Neural progenitor cell (in vitro differentiated cells): Measurements from ENCODE around the gene RAB3IL1. TPM values are rescaled to one million over a fixed set of nuclear protein-coding genes. Genes with fewer than 3 reads are reported as not detected.
A peak's percentile ranks its signal among the peaks of the same experiment; 100 is the strongest.

Source experiments
- DNase-seq: peaks from one replicate; pipeline ENCODE4 v3.0.0-alpha.2; 2016; ENCODE audit warnings: low spot score
- H2AFZ ChIP-seq: fragments of 200-600 bp; sonication (generic); replicated peaks from 2 replicates; pipeline ENCODE4 v1.6.1; 2016; ENCODE audit warnings: antibody characterized with exemption
- H3F3A ChIP-seq: fragments of 200-600 bp; sonication (generic); 2 replicates; pipeline ENCODE4 v1.6.1; 2016; ENCODE audit warnings: antibody characterized with exemption, low read depth
- H3K27ac ChIP-seq: fragments of 200-600 bp; sonication (generic); 2 replicates; pipeline ENCODE4 v1.5.1; 2016; ENCODE audit warnings: mild to moderate bottlenecking
- H3K27me3 ChIP-seq: fragments of 200-600 bp; sonication (generic); 2 replicates; pipeline ENCODE4 v1.6.1; 2016; ENCODE audit warnings: mild to moderate bottlenecking, moderate library complexity
- H3K36me3 ChIP-seq: fragments of 200-600 bp; sonication (generic); 2 replicates; pipeline ENCODE4 v1.5.1; 2016
- H3K4me1 ChIP-seq: fragments of 200-600 bp; sonication (generic); 2 replicates; pipeline ENCODE4 v1.6.1; 2016; ENCODE audit warnings: mixed run types
- H3K4me2 ChIP-seq: fragments of 200-600 bp; sonication (generic); 2 replicates; pipeline ENCODE4 v1.6.1; 2016
- H3K4me3 ChIP-seq: fragments of 200-600 bp; sonication (generic); 2 replicates; pipeline ENCODE4 v1.5.1; 2016
- H3K79me2 ChIP-seq: fragments of 200-600 bp; sonication (generic); 2 replicates; pipeline ENCODE4 v1.6.1; 2016; ENCODE audit warnings: low read depth
- H3K9ac ChIP-seq: fragments of 200-600 bp; sonication (generic); 2 replicates; pipeline ENCODE4 v1.6.1; 2016
- H3K9me3 ChIP-seq: fragments of 200-600 bp; sonication (generic); 2 replicates; pipeline ENCODE4 v1.5.1; 2016; ENCODE audit warnings: low read depth
- H4K20me1 ChIP-seq: fragments of 200-600 bp; sonication (generic); 2 replicates; pipeline ENCODE4 v1.6.1; 2016; ENCODE audit warnings: low read depth
- H3K27ac Mint-ChIP-seq: 3 replicates; pipeline ENCODE4 v1.8.0; 2021; ENCODE audit warnings: mixed read lengths
- H3K27me3 Mint-ChIP-seq: 2 replicates; pipeline ENCODE4 v1.8.0; 2022; ENCODE audit warnings: low read depth, mild to moderate bottlenecking, inconsistent platforms, moderate library complexity, mixed read lengths; ENCODE audit not compliant: insufficient read depth
- H3K36me3 Mint-ChIP-seq: 3 replicates; pipeline ENCODE4 v1.8.0; 2021; ENCODE audit warnings: mixed read lengths
- H3K4me1 Mint-ChIP-seq: 3 replicates; pipeline ENCODE4 v1.8.0; 2021; ENCODE audit warnings: mixed read lengths
- H3K4me3 Mint-ChIP-seq: 3 replicates; pipeline ENCODE4 v1.8.0; 2021; ENCODE audit warnings: mild to moderate bottlenecking, moderate library complexity, mixed read lengths
- H3K9me3 Mint-ChIP-seq: 3 replicates; pipeline ENCODE4 v1.8.0; 2020; ENCODE audit warnings: mixed read lengths
- CTCF ChIP-seq: fragments of 200-600 bp; sonication (generic); IDR thresholded peaks from 2 replicates; pipeline ENCODE4 v1.5.1; 2017; ENCODE audit warnings: antibody characterized with exemption, mild to moderate bottlenecking
- EZH2 ChIP-seq: fragments of 200-600 bp; sonication (generic); IDR thresholded peaks from 2 replicates; pipeline ENCODE4 v1.6.1; 2017; ENCODE audit warnings: antibody characterized with exemption, mild to moderate bottlenecking, moderate library complexity
- EZH2phosphoT487 ChIP-seq: fragments of 200-600 bp; sonication (generic); IDR thresholded peaks from 2 replicates; pipeline ENCODE4 v1.6.1; 2017; ENCODE audit warnings: antibody characterized with exemption
- total RNA-seq: library from RNA; depleted of rRNA; stranded (reverse); fragments of >200 nt; gene quantifications from 2 replicates; pipeline ENCODE4 v1.2.3, GENCODE V29; 2015; ENCODE audit warnings: low replicate concordance

RAB3IL1 gene
- total RNA-seq, 1 donor from 2014 or later = 1.4 TPM

DNA sequence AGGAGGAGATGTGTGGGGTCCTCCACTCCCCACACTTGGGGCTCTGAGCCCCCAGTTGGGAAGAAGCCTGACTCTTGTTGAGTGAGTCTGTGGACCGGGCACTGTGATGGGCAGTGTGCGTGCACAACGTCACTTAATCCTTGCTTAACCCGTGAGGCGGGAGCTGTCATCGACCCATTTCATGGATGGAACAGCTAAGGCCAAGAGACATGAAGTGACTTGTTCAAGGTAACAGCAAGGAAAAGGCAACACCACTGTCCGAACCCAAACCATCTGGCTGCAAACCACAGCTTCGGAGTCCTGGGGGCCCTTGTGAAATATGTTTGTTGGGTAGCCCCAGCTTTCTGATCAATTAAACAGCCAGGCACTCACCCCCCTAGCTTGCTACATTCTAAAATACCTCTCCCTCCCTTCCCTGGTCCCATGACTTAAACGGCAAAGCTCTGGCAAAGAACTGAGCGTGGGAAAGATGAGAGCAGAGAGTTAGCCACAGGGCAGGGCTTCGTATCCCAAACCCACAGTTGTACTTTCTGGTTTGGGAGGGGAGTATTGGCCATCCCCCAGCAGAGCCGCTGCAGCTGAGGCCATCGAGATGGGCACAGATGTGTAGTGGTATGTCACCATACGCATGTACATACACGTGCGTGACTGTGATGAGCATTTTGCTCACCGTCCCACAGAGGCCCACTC is 63.0 kb downstream of the RAB3IL1 start:
- TF ChIP-seq EZH2 = no peak
- Histone ChIP-seq H3K4me1 (no peaks in the 10 kb centered on the region), H3K36me3 (peaks cover 12% of the 10 kb centered on the region), H4K20me1 (peaks cover 37% of the 10 kb centered on the region), H3F3A (peaks cover 5% of the 10 kb centered on the region), H3K9me3 (no peaks in the 10 kb centered on the region), H3K27me3 (no peaks in the 10 kb centered on the region), H2AFZ (no peak overlapping the region), H3K4me3 (no peak overlapping the region), H3K27ac (no peak overlapping the region), H3K9ac (no peak overlapping the region), H3K79me2 (peaks cover 21% of the 10 kb centered on the region), H3K4me2 (no peak overlapping the region)
- Mint-ChIP-seq H3K4me3 (no peak overlapping the region), H3K4me1 (no peaks in the 10 kb centered on the region), H3K9me3 (no peaks in the 10 kb centered on the region), H3K27me3 (no peaks in the 10 kb centered on the region), H3K27ac (no peak overlapping the region), H3K36me3 (peaks cover 27% of the 10 kb centered on the region)
- DNase-seq = no peak

DNA sequence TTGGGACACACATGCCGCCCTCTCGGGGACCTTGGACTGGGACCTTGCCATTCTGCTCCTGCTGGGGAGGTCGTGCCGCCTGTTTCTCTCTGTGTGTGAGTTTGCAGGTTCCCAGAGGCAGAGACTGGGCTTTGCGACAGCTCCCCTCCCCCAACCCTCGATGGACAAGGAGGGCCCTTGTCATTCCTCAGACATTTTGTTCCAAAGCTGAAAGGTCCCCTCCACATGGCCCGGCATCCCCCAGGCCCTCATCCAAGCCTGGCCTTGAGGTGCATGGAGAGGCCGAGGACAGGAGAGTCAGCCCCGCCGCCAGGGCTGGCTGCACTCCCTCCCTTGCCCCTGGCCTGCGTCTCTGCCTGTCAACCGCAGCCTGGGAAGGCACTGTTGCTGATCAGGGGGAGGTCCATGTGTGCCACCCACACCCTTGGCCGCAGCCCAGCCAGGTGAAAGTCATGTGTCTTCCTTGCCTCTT is 63.6 kb downstream of the RAB3IL1 start:
- H3K4me3 ChIP-seq = no peak overlapping the region
- no peak overlapping the region for H3K9ac ChIP-seq
- no peaks in the 10 kb centered on the region for H3K27me3 Mint-ChIP-seq
- no peak overlapping the region for H2AFZ ChIP-seq
- DNase-seq = no peak
- no peaks in the 10 kb centered on the region for H3K27me3 ChIP-seq
- H3K4me2 ChIP-seq = no peak overlapping the region
- TF ChIP-seq EZH2phosphoT487 (no peak), CTCF (no peak), EZH2 (no peak)
- no peaks in the 10 kb centered on the region for H3K9me3 ChIP-seq
- H3K27ac Mint-ChIP-seq = no peak overlapping the region
- H3K4me3 Mint-ChIP-seq = no peak overlapping the region
- H3K4me1 ChIP-seq = no peaks in the 10 kb centered on the region
- peaks cover 17% of the 10 kb centered on the region for H3K36me3 ChIP-seq
- peaks cover 27% of the 10 kb centered on the region for H3K79me2 ChIP-seq
- no peaks in the 10 kb centered on the region for H3K4me1 Mint-ChIP-seq
- H3K36me3 Mint-ChIP-seq = peaks cover 23% of the 10 kb centered on the region
- peaks cover 41% of the 10 kb centered on the region for H4K20me1 ChIP-seq
- peaks cover 11% of the 10 kb centered on the region for H3F3A ChIP-seq
- no peaks in the 10 kb centered on the region for H3K9me3 Mint-ChIP-seq
- no peak overlapping the region for H3K27ac ChIP-seq

GRCh38 chr11:61851900-61852295 is 65.5 kb downstream of the RAB3IL1 start:
- no peak overlapping the region for H3K4me3 Mint-ChIP-seq

More at GRCh38 chr11:61851900-61852295, 65.5 kb downstream of the RAB3IL1 start:
- no peak for DNase-seq
- Histone ChIP-seq H3K27me3 (no peaks in the 10 kb centered on the region), H3F3A (peaks cover 14% of the 10 kb centered on the region), H4K20me1 (peaks cover 44% of the 10 kb centered on the region), H3K9me3 (no peaks in the 10 kb centered on the region), H3K4me1 (no peaks in the 10 kb centered on the region), H3K36me3 (peaks cover 17% of the 10 kb centered on the region), H3K4me2 (no peak overlapping the region), H3K4me3 (no peak overlapping the region), H2AFZ (no peak overlapping the region), H3K79me2 (peaks cover 38% of the 10 kb centered on the region), H3K27ac (no peak overlapping the region), H3K9ac (no peak overlapping the region)
- Mint-ChIP-seq H3K9me3 (no peaks in the 10 kb centered on the region), H3K27ac (peak overlapping the region; percentile 34), H3K27me3 (no peaks in the 10 kb centered on the region), H3K36me3 (peaks cover 38% of the 10 kb centered on the region), H3K4me1 (no peaks in the 10 kb centered on the region)
- TF ChIP-seq EZH2 = no peak
- no peak for TF ChIP-seq CTCF
- TF ChIP-seq EZH2phosphoT487 = no peak
